Panc1 (cell line): ENCODE measurements around the gene PLB1.

Experiments used
- CTCF ChIP-seq: fragments of 450-650 bp; IDR thresholded peaks from 2 replicates; pipeline ENCODE4 v1.5.1; 2017; ENCODE audit warnings: mild to moderate bottlenecking
- POLR2AphosphoS5 ChIP-seq: IDR thresholded peaks from 2 replicates; pipeline ENCODE4 v1.6.1; 2012; ENCODE audit warnings: mild to moderate bottlenecking, low read depth, low read length, moderate library complexity

GRCh38 chr2:28601616-28602015 is 105.8 kb downstream of the PLB1 start:
- TF ChIP-seq CTCF (no peak), POLR2AphosphoS5 (no peak)
